Measurements from ENCODE around the gene MATN4. TPM values are rescaled to one million over a fixed set of nuclear protein-coding genes. Genes with fewer than 3 reads are reported as not detected.

The MATN4 gene
- total RNA-seq, 1 donor from 2014 or later, result not detected

DNA sequence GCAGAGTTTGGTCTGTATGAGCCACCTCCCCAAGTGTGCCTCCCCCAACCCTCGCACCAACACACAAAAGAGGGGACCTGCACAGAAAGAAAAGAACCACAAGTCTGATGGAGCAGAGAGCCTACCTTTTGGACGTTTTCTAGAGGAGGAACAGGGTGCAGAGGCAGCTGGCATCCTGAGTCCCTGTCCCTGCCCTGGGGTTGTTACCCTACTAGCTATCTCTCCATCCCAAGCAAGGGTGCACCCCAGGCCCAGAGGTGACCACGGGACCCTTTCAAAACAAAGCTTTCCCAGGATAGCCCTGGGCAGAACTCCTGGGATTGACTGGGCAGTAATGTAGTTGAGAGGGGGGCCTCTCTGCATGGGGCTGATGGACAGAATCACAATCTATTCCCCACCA is 9.7 kb upstream of the MATN4 start:
- intact Hi-C loops (cut with DNase I), result loop anchor here (2.0 to 5.0 kb wide), 2 partner anchors 119 to 454 kb away; no protein-coding TSS in a partner anchor

GRCh38 chr20:45316150-45317080 is 8.3 kb upstream of the MATN4 start:
- intact Hi-C loops (cut with DNase I), result loop anchor here (5.0 kb wide), 1 partner anchor 456 kb away; no protein-coding TSS in a partner anchor
- Histone ChIP-seq H3K36me3 (no peaks in the 10 kb centered on the region), H3K27me3 (no peaks in the 10 kb centered on the region), H3K27ac (no peak overlapping the region), H3K9me3 (no peaks in the 10 kb centered on the region), H3K4me1 (peaks cover 15% of the 10 kb centered on the region), H3K4me3 (no peak overlapping the region)
- no peak for DNase-seq (ENCODE audit: extremely low spot score in 2 of 2)
- TF ChIP-seq POLR2A (IDR thresholded peaks at IDR 0.05) (no peak), CTCF (IDR thresholded peaks at IDR 0.05) (no peak), POLR2AphosphoS5 (IDR thresholded peaks at IDR 0.05; ENCODE audit: insufficient read depth in 1 of 2, low read depth in 1 of 2) (no peak)

More for the DNA sequence above, 9.7 kb upstream of the MATN4 start:
- Histone ChIP-seq H3K4me3 (no peak overlapping the region), H3K27me3 (no peaks in the 10 kb centered on the region), H3K27ac (no peak overlapping the region), H3K9me3 (no peaks in the 10 kb centered on the region), H3K4me1 (peaks cover 8% of the 10 kb centered on the region), H3K36me3 (no peaks in the 10 kb centered on the region)
- no peak for DNase-seq (ENCODE audit: extremely low spot score in 2 of 2)
- TF ChIP-seq CTCF (IDR thresholded peaks at IDR 0.05) (no peak), POLR2A (IDR thresholded peaks at IDR 0.05) (no peak), POLR2AphosphoS5 (IDR thresholded peaks at IDR 0.05; ENCODE audit: insufficient read depth in 1 of 2, low read depth in 1 of 2) (no peak)

DNA sequence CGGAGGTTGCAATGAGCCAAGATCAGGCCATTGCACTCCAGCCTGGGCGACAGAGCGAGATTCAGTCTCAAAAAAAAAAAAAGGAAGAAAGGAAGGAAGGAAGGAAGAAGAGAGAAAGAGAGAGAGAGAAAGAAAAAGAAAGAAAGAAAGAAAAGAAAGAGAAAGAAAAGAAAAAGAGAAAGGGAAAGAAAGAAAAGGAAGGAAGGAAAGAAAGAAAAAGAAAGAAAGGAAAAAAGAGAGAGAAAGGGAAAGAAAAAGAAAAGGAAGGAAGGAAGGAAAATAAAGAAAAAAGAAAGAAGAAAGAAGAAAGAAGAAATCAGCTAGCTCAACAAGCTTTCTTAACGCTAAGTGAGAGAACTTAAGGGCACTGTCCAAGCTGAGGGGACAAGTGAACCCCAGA is 7.6 kb upstream of the MATN4 start:
- Histone ChIP-seq H3K27ac (no peak overlapping the region), H3K27me3 (no peaks in the 10 kb centered on the region), H3K4me1 (peaks cover 15% of the 10 kb centered on the region), H3K36me3 (no peaks in the 10 kb centered on the region), H3K4me3 (no peak overlapping the region), H3K9me3 (no peaks in the 10 kb centered on the region)
- TF ChIP-seq CTCF (IDR thresholded peaks at IDR 0.05) (no peak), POLR2A (IDR thresholded peaks at IDR 0.05) (no peak), POLR2AphosphoS5 (IDR thresholded peaks at IDR 0.05; ENCODE audit: insufficient read depth in 1 of 2, low read depth in 1 of 2) (no peak)
- no peak for DNase-seq (ENCODE audit: extremely low spot score in 2 of 2)
- intact Hi-C loops (cut with DNase I), result loop anchor here (5.0 kb wide), 1 partner anchor 457 kb away; no protein-coding TSS in a partner anchor

GRCh38 chr20:45313943-45314342 is 5.8 kb upstream of the MATN4 start:
- no peaks in the 10 kb centered on the region for H3K36me3 ChIP-seq
- no peak overlapping the region for H3K27ac ChIP-seq
- H3K27me3 ChIP-seq, result no peaks in the 10 kb centered on the region
- peaks cover 7% of the 10 kb centered on the region for H3K4me1 ChIP-seq
- TF ChIP-seq POLR2A (IDR thresholded peaks at IDR 0.05) (no peak), POLR2AphosphoS5 (IDR thresholded peaks at IDR 0.05; ENCODE audit: insufficient read depth in 1 of 2, low read depth in 1 of 2) (no peak), CTCF (IDR thresholded peaks at IDR 0.05) (no peak)
- DNase-seq (ENCODE audit: extremely low spot score in 2 of 2), result no peak
- H3K9me3 ChIP-seq, result no peaks in the 10 kb centered on the region
- intact Hi-C loops (cut with DNase I), result no loop called here
- H3K4me3 ChIP-seq, result no peak overlapping the region

All from vagina (tissue), 2 donors.